ENCODE results near the gene SDC1. TPM values are rescaled to one million over a fixed set of nuclear protein-coding genes. Genes with fewer than 3 reads are reported as not detected.

The SDC1 gene
- total RNA-seq, 1 donor from 2014 or later = 74.3 TPM

DNA sequence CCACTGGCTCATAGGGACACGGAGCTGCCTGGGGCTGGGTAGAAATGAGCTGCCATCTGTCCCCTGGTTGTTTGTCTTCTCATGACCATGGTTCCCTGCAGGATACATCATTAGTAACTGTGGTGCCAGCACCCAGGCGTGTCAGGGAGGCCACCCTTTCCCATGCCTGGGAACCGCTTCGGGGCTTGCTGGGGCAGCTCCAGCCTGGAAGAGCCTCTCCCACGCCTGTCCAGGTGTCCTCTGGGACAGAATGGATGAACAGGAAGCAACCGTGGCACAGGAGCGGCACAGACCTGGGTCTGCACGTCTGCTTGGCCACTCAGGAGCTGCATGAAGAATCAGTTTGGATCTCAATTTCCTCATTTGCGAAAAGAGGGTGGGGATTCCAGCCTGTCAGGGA lies 34.8 kb downstream of the SDC1 start:
- H3K27ac Mint-ChIP-seq (ENCODE audit: unreplicated experiment) = no peak overlapping the region
- no peaks in the 10 kb centered on the region for H4K20me1 ChIP-seq (ENCODE audit: insufficient read depth, low read length)
- TF ChIP-seq EZH2 (IDR thresholded peaks at IDR 0.05; ENCODE audit: insufficient read depth, low read length) = no peak
- TF ChIP-seq, protein P1, sequence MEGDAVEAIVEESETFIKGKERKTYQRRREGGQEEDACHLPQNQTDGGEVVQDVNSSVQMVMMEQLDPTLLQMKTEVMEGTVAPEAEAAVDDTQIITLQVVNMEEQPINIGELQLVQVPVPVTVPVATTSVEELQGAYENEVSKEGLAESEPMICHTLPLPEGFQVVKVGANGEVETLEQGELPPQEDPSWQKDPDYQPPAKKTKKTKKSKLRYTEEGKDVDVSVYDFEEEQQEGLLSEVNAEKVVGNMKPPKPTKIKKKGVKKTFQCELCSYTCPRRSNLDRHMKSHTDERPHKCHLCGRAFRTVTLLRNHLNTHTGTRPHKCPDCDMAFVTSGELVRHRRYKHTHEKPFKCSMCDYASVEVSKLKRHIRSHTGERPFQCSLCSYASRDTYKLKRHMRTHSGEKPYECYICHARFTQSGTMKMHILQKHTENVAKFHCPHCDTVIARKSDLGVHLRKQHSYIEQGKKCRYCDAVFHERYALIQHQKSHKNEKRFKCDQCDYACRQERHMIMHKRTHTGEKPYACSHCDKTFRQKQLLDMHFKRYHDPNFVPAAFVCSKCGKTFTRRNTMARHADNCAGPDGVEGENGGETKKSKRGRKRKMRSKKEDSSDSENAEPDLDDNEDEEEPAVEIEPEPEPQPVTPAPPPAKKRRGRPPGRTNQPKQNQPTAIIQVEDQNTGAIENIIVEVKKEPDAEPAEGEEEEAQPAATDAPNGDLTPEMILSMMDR (IDR thresholded peaks at IDR 0.05; ENCODE audit: insufficient read depth, low read depth, low read length) = no peak
- no peak overlapping the region for H3K4me3 ChIP-seq (ENCODE audit: insufficient read depth, low read depth, low read length)
- H3K4me1 ChIP-seq (ENCODE audit: insufficient read depth, low read length) = peaks cover 18% of the 10 kb centered on the region
- H3K27me3 ChIP-seq (ENCODE audit: insufficient read depth, low read length) = no peaks in the 10 kb centered on the region
- H3K36me3 Mint-ChIP-seq (ENCODE audit: low read depth, unreplicated experiment) = peaks cover 2% of the 10 kb centered on the region
- H2AFZ ChIP-seq (ENCODE audit: low read depth, low read length) = no peak overlapping the region
- DNase-seq (ENCODE audit: low read depth) (no peak), FAIRE-seq (no peak)
- peaks cover 25% of the 10 kb centered on the region for H3K4me1 Mint-ChIP-seq (ENCODE audit: low read depth, unreplicated experiment)
- H3K27me3 Mint-ChIP-seq (ENCODE audit: low read depth, unreplicated experiment) = peaks cover 2% of the 10 kb centered on the region
- H3K79me2 ChIP-seq (ENCODE audit: insufficient read depth, low read length) = no peaks in the 10 kb centered on the region
- H3K9me3 ChIP-seq (ENCODE audit: insufficient read depth, low read depth, low read length) = no peaks in the 10 kb centered on the region
- no peaks in the 10 kb centered on the region for H3K9me3 Mint-ChIP-seq (ENCODE audit: unreplicated experiment)
- no peak overlapping the region for H3K27ac ChIP-seq (ENCODE audit: low read depth, low read length)
- no peaks in the 10 kb centered on the region for H3K36me3 ChIP-seq (ENCODE audit: insufficient read depth, low read length)
- no peak overlapping the region for H3K4me2 ChIP-seq (ENCODE audit: low read length)
- no peak overlapping the region for H3K4me3 Mint-ChIP-seq (ENCODE audit: unreplicated experiment)
- no peak overlapping the region for H3K9ac ChIP-seq (ENCODE audit: low read length)

DNA sequence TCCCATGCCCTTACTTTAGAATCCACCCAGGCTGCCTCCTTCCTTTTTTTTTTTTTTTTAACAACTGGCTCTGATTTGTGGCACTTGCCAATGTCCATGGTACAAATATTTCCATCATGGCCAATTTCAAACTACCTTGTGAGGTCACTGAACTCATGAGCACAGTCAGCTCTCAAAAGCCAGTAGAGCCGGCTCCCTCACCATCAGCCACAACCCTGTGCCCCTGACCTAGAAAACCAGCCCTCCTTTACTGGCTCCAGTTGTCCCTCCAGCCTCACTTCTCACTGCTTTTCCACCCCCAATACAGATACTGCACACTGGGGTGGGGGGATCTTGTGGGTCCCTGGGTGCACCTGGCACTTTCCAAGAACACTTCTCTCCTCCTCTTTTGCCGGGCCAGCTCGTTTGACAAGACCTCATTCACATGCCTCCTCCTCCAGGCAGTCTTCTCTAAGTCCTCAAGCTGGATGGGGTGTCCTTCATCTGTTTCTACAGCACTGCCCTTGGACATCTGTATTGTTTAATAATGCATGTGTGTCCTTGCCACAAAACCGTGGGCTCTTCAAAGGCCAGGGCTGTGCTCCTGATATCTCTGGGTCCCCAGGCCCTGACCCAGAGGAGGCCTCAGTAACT lies 35.5 kb downstream of the SDC1 start:
- Histone ChIP-seq H3K9me3 (ENCODE audit: insufficient read depth, low read depth, low read length) (no peaks in the 10 kb centered on the region), H4K20me1 (ENCODE audit: insufficient read depth, low read length) (no peaks in the 10 kb centered on the region), H3K27ac (ENCODE audit: low read depth, low read length) (no peak overlapping the region), H3K4me1 (ENCODE audit: insufficient read depth, low read length) (peaks cover 26% of the 10 kb centered on the region), H3K36me3 (ENCODE audit: insufficient read depth, low read length) (no peaks in the 10 kb centered on the region), H3K4me2 (ENCODE audit: low read length) (no peak overlapping the region), H3K79me2 (ENCODE audit: insufficient read depth, low read length) (no peaks in the 10 kb centered on the region), H2AFZ (ENCODE audit: low read depth, low read length) (no peak overlapping the region), H3K4me3 (ENCODE audit: insufficient read depth, low read depth, low read length) (no peak overlapping the region), H3K27me3 (ENCODE audit: insufficient read depth, low read length) (no peaks in the 10 kb centered on the region), H3K9ac (ENCODE audit: low read length) (no peak overlapping the region)
- Mint-ChIP-seq H3K27me3 (ENCODE audit: low read depth, unreplicated experiment) (peaks cover 2% of the 10 kb centered on the region), H3K36me3 (ENCODE audit: low read depth, unreplicated experiment) (peaks cover 2% of the 10 kb centered on the region), H3K4me1 (ENCODE audit: low read depth, unreplicated experiment) (peaks cover 32% of the 10 kb centered on the region), H3K27ac (ENCODE audit: unreplicated experiment) (no peak overlapping the region), H3K9me3 (ENCODE audit: unreplicated experiment) (no peaks in the 10 kb centered on the region), H3K4me3 (ENCODE audit: unreplicated experiment) (no peak overlapping the region)
- FAIRE-seq (no peak), DNase-seq (ENCODE audit: low read depth) (no peak)
- TF ChIP-seq, protein P1 (IDR thresholded peaks at IDR 0.05; ENCODE audit: insufficient read depth, low read depth, low read length) = no peak
- TF ChIP-seq EZH2 (IDR thresholded peaks at IDR 0.05; ENCODE audit: insufficient read depth, low read length) = no peak

- Histone ChIP-seq H2AFZ (ENCODE audit: low read depth, low read length) (no peak overlapping the region), H4K20me1 (ENCODE audit: insufficient read depth, low read length) (no peaks in the 10 kb centered on the region), H3K4me3 (ENCODE audit: insufficient read depth, low read depth, low read length) (no peak overlapping the region), H3K9ac (ENCODE audit: low read length) (no peak overlapping the region), H3K36me3 (ENCODE audit: insufficient read depth, low read length) (no peaks in the 10 kb centered on the region), H3K27me3 (ENCODE audit: insufficient read depth, low read length) (no peaks in the 10 kb centered on the region), H3K27ac (ENCODE audit: low read depth, low read length) (no peak overlapping the region), H3K4me2 (ENCODE audit: low read length) (no peak overlapping the region), H3K9me3 (ENCODE audit: insufficient read depth, low read depth, low read length) (no peaks in the 10 kb centered on the region), H3K79me2 (ENCODE audit: insufficient read depth, low read length) (no peaks in the 10 kb centered on the region), H3K4me1 (ENCODE audit: insufficient read depth, low read length) (peaks cover 31% of the 10 kb centered on the region)
- peaks cover 2% of the 10 kb centered on the region for H3K27me3 Mint-ChIP-seq (ENCODE audit: low read depth, unreplicated experiment)
- DNase-seq (ENCODE audit: low read depth) (no peak), FAIRE-seq (no peak)
- peaks cover 37% of the 10 kb centered on the region for H3K4me1 Mint-ChIP-seq (ENCODE audit: low read depth, unreplicated experiment)
- H3K9me3 Mint-ChIP-seq (ENCODE audit: unreplicated experiment) = no peaks in the 10 kb centered on the region
- no peak overlapping the region for H3K27ac Mint-ChIP-seq (ENCODE audit: unreplicated experiment)
- no peak for TF ChIP-seq EZH2 (IDR thresholded peaks at IDR 0.05; ENCODE audit: insufficient read depth, low read length)
- TF ChIP-seq, protein P1 (IDR thresholded peaks at IDR 0.05; ENCODE audit: insufficient read depth, low read depth, low read length) = no peak
- H3K4me3 Mint-ChIP-seq (ENCODE audit: unreplicated experiment) = no peak overlapping the region
- peaks cover 2% of the 10 kb centered on the region for H3K36me3 Mint-ChIP-seq (ENCODE audit: low read depth, unreplicated experiment)
Observed at GRCh38 chr2:20188851-20189250, 36.1 kb downstream of the SDC1 start.

Measured in astrocyte (in vitro differentiated cells and primary cell).